Uterus (tissue), 2 donors: ENCODE results near the gene REG4.

ENCODE experiments used
- CTCF ChIP-seq, 4 experiments: fragments of 200-600 bp in 2 of 4; fragments of 450-650 bp in 2 of 4; sonication (generic) in 2 of 4; IDR thresholded peaks; one replicate each; pipeline ENCODE4 v1.5.1; 2016 to 2019; ENCODE audit warnings: antibody characterized with exemption in 4 of 4, mild to moderate bottlenecking in 2 of 4, moderate library complexity in 1 of 4
- POLR2A ChIP-seq, 2 donors: fragments of 450-650 bp; IDR thresholded peaks; one replicate each; pipeline ENCODE4 v1.6.1; 2016; ENCODE audit warnings: antibody characterized with exemption in 2 of 2, mild to moderate bottlenecking in 1 of 2, moderate library complexity in 1 of 2

- no peak for TF ChIP-seq POLR2A (IDR thresholded peaks at IDR 0.05)
- no peak for TF ChIP-seq CTCF (IDR thresholded peaks at IDR 0.05)
Observed at GRCh38 chr1:119790451-119791198, 20.6 kb downstream of the REG4 start.
